ENCODE measurements around the gene MROH7. TPM values are rescaled to one million over a fixed set of nuclear protein-coding genes. Genes with fewer than 3 reads are reported as not detected.

Gene MROH7
- total and polyA plus RNA-seq, 5 donors: 4.9 to 12.8 (median 7.5) TPM

- Histone ChIP-seq H3K4me3 (ENCODE audit: low read length) (no peak overlapping the region), H3K27ac (ENCODE audit: low read length) (no peak overlapping the region), H3K9me3 (ENCODE audit: control insufficient read depth, low read length) (no peaks in the 10 kb centered on the region), H3K27me3 (ENCODE audit: control insufficient read depth, insufficient read depth) (no peaks in the 10 kb centered on the region), H3K4me1 (ENCODE audit: control insufficient read depth, insufficient read depth, low read length) (no peaks in the 10 kb centered on the region)
- intact Hi-C loops (cut with DNase I): no loop called here
- DNase-seq (no peak), ATAC-seq (no peak)
- WGBS: 91% methylated on average over 2 of the region's 2 CpGs
Observed at GRCh38 chr1:54658164-54658913, 16.8 kb downstream of the MROH7 start.

- Histone ChIP-seq H3K4me3 (ENCODE audit: low read length) (no peak overlapping the region), H3K27ac (ENCODE audit: low read length) (no peak overlapping the region), H3K9me3 (ENCODE audit: control insufficient read depth, low read length) (no peaks in the 10 kb centered on the region), H3K4me1 (ENCODE audit: control insufficient read depth, insufficient read depth, low read length) (no peaks in the 10 kb centered on the region), H3K27me3 (ENCODE audit: control insufficient read depth, insufficient read depth) (no peaks in the 10 kb centered on the region)
- intact Hi-C loops (cut with DNase I): no loop called here
- ATAC-seq (no peak), DNase-seq (no peak)
- WGBS: 85% methylated on average over 4 of the region's 4 CpGs
Observed at GRCh38 chr1:54663725-54664124, 22.1 kb downstream of the MROH7 start.

GRCh38 chr1:54664364-54664763 is 22.8 kb downstream of the MROH7 start:
- no peaks in the 10 kb centered on the region for H3K27me3 ChIP-seq (ENCODE audit: control insufficient read depth, insufficient read depth)
- intact Hi-C loops (cut with DNase I): no loop called here
- H3K4me3 ChIP-seq (ENCODE audit: low read length): no peak overlapping the region
- WGBS: 75% methylated on average over 4 of the region's 4 CpGs
- H3K27ac ChIP-seq (ENCODE audit: low read length): no peak overlapping the region
- ATAC-seq: no peak
- DNase-seq: no peak
- no peaks in the 10 kb centered on the region for H3K4me1 ChIP-seq (ENCODE audit: control insufficient read depth, insufficient read depth, low read length)
- H3K9me3 ChIP-seq (ENCODE audit: control insufficient read depth, low read length): no peaks in the 10 kb centered on the region

GRCh38 chr1:54665852-54666251 is 24.3 kb downstream of the MROH7 start:
- ATAC-seq: no peak
- Histone ChIP-seq H3K9me3 (ENCODE audit: control insufficient read depth, low read length) (no peaks in the 10 kb centered on the region), H3K4me3 (ENCODE audit: low read length) (no peak overlapping the region), H3K27ac (ENCODE audit: low read length) (no peak overlapping the region), H3K4me1 (ENCODE audit: control insufficient read depth, insufficient read depth, low read length) (no peaks in the 10 kb centered on the region), H3K27me3 (ENCODE audit: control insufficient read depth, insufficient read depth) (no peaks in the 10 kb centered on the region)
- no peak for DNase-seq
- intact Hi-C loops (cut with DNase I): no loop called here
- WGBS: 91% methylated on average over 5 of the region's 5 CpGs

- H3K9me3 ChIP-seq (ENCODE audit: control insufficient read depth, low read length): no peaks in the 10 kb centered on the region
- H3K4me3 ChIP-seq (ENCODE audit: low read length): no peak overlapping the region
Observed at GRCh38 chr1:54666333-54666732, 24.7 kb downstream of the MROH7 start.

GRCh38 chr1:54667797-54668196 is 26.2 kb downstream of the MROH7 start:
- H3K27ac ChIP-seq (ENCODE audit: low read length): no peak overlapping the region
- DNase-seq (no peak), ATAC-seq (no peak)
- H3K27me3 ChIP-seq (ENCODE audit: control insufficient read depth, insufficient read depth): no peaks in the 10 kb centered on the region
- H3K4me3 ChIP-seq (ENCODE audit: low read length): no peak overlapping the region
- H3K9me3 ChIP-seq (ENCODE audit: control insufficient read depth, low read length): no peaks in the 10 kb centered on the region
- 65% methylated on average over 2 of the region's 2 CpGs for WGBS
- H3K4me1 ChIP-seq (ENCODE audit: control insufficient read depth, insufficient read depth, low read length): no peaks in the 10 kb centered on the region
- intact Hi-C loops (cut with DNase I): no loop called here

More at GRCh38 chr1:54666333-54666732, 24.7 kb downstream of the MROH7 start:
- DNase-seq (no peak), ATAC-seq (no peak)
- Histone ChIP-seq H3K27me3 (ENCODE audit: control insufficient read depth, insufficient read depth) (no peaks in the 10 kb centered on the region), H3K27ac (ENCODE audit: low read length) (no peak overlapping the region), H3K4me1 (ENCODE audit: control insufficient read depth, insufficient read depth, low read length) (no peaks in the 10 kb centered on the region)
- intact Hi-C loops (cut with DNase I): no loop called here
- 88% methylated on average over 6 of the region's 6 CpGs for WGBS

- DNase-seq: no peak
- no peaks in the 10 kb centered on the region for H3K4me1 ChIP-seq (ENCODE audit: control insufficient read depth, insufficient read depth, low read length)
- H3K4me3 ChIP-seq (ENCODE audit: low read length): no peak overlapping the region
- H3K9me3 ChIP-seq (ENCODE audit: control insufficient read depth, low read length): no peaks in the 10 kb centered on the region
- no peaks in the 10 kb centered on the region for H3K27me3 ChIP-seq (ENCODE audit: control insufficient read depth, insufficient read depth)
- no peak overlapping the region for H3K27ac ChIP-seq (ENCODE audit: low read length)
- ATAC-seq: no peak
- intact Hi-C loops (cut with DNase I): no loop called here
- WGBS: 73% methylated on average over 2 of the region's 2 CpGs
Observed at GRCh38 chr1:54668567-54668966, 27.0 kb downstream of the MROH7 start.

GRCh38 chr1:54671985-54672608 is 30.5 kb downstream of the MROH7 start:
- no peak overlapping the region for H3K4me3 ChIP-seq (ENCODE audit: low read length)
- no peaks in the 10 kb centered on the region for H3K27me3 ChIP-seq (ENCODE audit: control insufficient read depth, insufficient read depth)
- peak; percentile 19 to 26 for ATAC-seq
- H3K27ac ChIP-seq (ENCODE audit: low read length): no peak overlapping the region
- H3K9me3 ChIP-seq (ENCODE audit: control insufficient read depth, low read length): no peaks in the 10 kb centered on the region
- WGBS: 56% methylated on average over 6 of the region's 6 CpGs
- intact Hi-C loops (cut with DNase I): no loop called here
- DNase-seq: no peak
- no peaks in the 10 kb centered on the region for H3K4me1 ChIP-seq (ENCODE audit: control insufficient read depth, insufficient read depth, low read length)

GRCh38 chr1:54678776-54679643 is 37.4 kb downstream of the MROH7 start:
- peak in 1 of 2 donors; percentile 30 for ATAC-seq
- intact Hi-C loops (cut with DNase I): no loop called here
- Histone ChIP-seq H3K4me3 (ENCODE audit: low read length) (no peak overlapping the region), H3K9me3 (ENCODE audit: control insufficient read depth, low read length) (no peaks in the 10 kb centered on the region), H3K27me3 (ENCODE audit: control insufficient read depth, insufficient read depth) (no peaks in the 10 kb centered on the region), H3K4me1 (ENCODE audit: control insufficient read depth, insufficient read depth, low read length) (no peaks in the 10 kb centered on the region), H3K27ac (ENCODE audit: low read length) (no peak overlapping the region)
- WGBS: 66% methylated on average over 17 of the region's 17 CpGs
- no peak for DNase-seq

GRCh38 chr1:54679706-54680105 is 38.1 kb downstream of the MROH7 start:
- DNase-seq (no peak), ATAC-seq (no peak)
- Histone ChIP-seq H3K27me3 (ENCODE audit: control insufficient read depth, insufficient read depth) (no peaks in the 10 kb centered on the region), H3K4me1 (ENCODE audit: control insufficient read depth, insufficient read depth, low read length) (no peaks in the 10 kb centered on the region), H3K9me3 (ENCODE audit: control insufficient read depth, low read length) (no peaks in the 10 kb centered on the region), H3K27ac (ENCODE audit: low read length) (no peak overlapping the region), H3K4me3 (ENCODE audit: low read length) (no peak overlapping the region)
- WGBS: 86% methylated on average over 7 of the region's 7 CpGs
- intact Hi-C loops (cut with DNase I): no loop called here

- DNase-seq: no peak
- 78% methylated on average over 8 of the region's 8 CpGs for WGBS
Observed at GRCh38 chr1:54680387-54680786, 38.8 kb downstream of the MROH7 start.

More at GRCh38 chr1:54680387-54680786, 38.8 kb downstream of the MROH7 start:
- intact Hi-C loops (cut with DNase I): no loop called here
- Histone ChIP-seq H3K9me3 (ENCODE audit: control insufficient read depth, low read length) (no peaks in the 10 kb centered on the region), H3K27me3 (ENCODE audit: control insufficient read depth, insufficient read depth) (no peaks in the 10 kb centered on the region), H3K27ac (ENCODE audit: low read length) (no peak overlapping the region), H3K4me3 (ENCODE audit: low read length) (no peak overlapping the region), H3K4me1 (ENCODE audit: control insufficient read depth, insufficient read depth, low read length) (no peaks in the 10 kb centered on the region)
- no peak for ATAC-seq
